Natural killer cell (primary cell): ENCODE data around the gene LBHD2. TPM values are rescaled to one million over a fixed set of nuclear protein-coding genes. Genes with fewer than 3 reads are reported as not detected.

Experiments
- ATAC-seq, 3 donors: fragments of 150-1000 bp in 2 of 3; fragments of 200-7000 bp in 1 of 3; cut with Tn5 transposase; 1 replicate in 1 of 3; 2 replicates in 2 of 3; pipeline ENCODE4 v1.10.0; 2021; ENCODE audit warnings: mild to moderate bottlenecking in 2 of 3, moderate library complexity in 2 of 3
- DNase-seq, 2 donors: peaks; one replicate each; pipeline versions ENCODE4 v3.0.0 to v3.0.0-alpha.2; 2013 to 2021; ENCODE audit warnings: mixed read lengths in 1 of 2
- H3K27ac ChIP-seq: one replicate; pipeline ENCODE4 v1.5.1; 2013; ENCODE audit warnings: mild to moderate bottlenecking, low read length
- H3K27me3 ChIP-seq: one replicate; pipeline ENCODE4 v1.6.1; 2013; ENCODE audit warnings: low read length; ENCODE audit not compliant: control insufficient read depth, insufficient read depth
- H3K36me3 ChIP-seq: one replicate; pipeline ENCODE4 v1.6.1; 2013; ENCODE audit warnings: low read length; ENCODE audit not compliant: control insufficient read depth, insufficient read depth
- H3K4me1 ChIP-seq: one replicate; pipeline ENCODE4 v1.6.1; 2013; ENCODE audit warnings: low read length; ENCODE audit not compliant: control insufficient read depth, insufficient read depth
- H3K4me3 ChIP-seq: one replicate; pipeline ENCODE4 v1.5.1; 2013; ENCODE audit warnings: low read length
- H3K9me3 ChIP-seq: one replicate; pipeline ENCODE4 v1.6.1; 2013; ENCODE audit warnings: low read length; ENCODE audit not compliant: control insufficient read depth, insufficient read depth
- H3K27ac Mint-ChIP-seq, 2 donors: one replicate each; pipeline ENCODE4 v1.8.0; 2022; ENCODE audit warnings: mild to moderate bottlenecking in 2 of 2, mixed read lengths in 2 of 2, moderate library complexity in 1 of 2
- H3K27me3 Mint-ChIP-seq, 2 donors: one replicate each; pipeline ENCODE4 v1.8.0; 2022; ENCODE audit warnings: low read depth in 2 of 2, mixed read lengths in 2 of 2
- H3K36me3 Mint-ChIP-seq: one replicate; pipeline ENCODE4 v1.8.0; 2022; ENCODE audit warnings: mixed read lengths
- H3K4me1 Mint-ChIP-seq, 2 donors: one replicate each; pipeline ENCODE4 v1.8.0; 2022; ENCODE audit warnings: mixed read lengths in 2 of 2
- H3K4me3 Mint-ChIP-seq: one replicate; pipeline ENCODE4 v1.8.0; 2022; ENCODE audit warnings: mild to moderate bottlenecking, moderate library complexity, mixed read lengths
- H3K9me3 Mint-ChIP-seq, 2 donors: one replicate each; pipeline ENCODE4 v1.8.0; 2022; ENCODE audit warnings: mixed read lengths in 2 of 2
- WGBS: methylation state at CpG from one replicate; pipeline ENCODE4 v1.1.7; 2013; ENCODE audit warnings: missing lambda C conversion rate; ENCODE audit not compliant: insufficient coverage; 5-methylcytosine and 5-hydroxymethylcytosine counted together
- intact Hi-C: fragments of 100-400 bp; cut with micrococcal nuclease; formaldehyde crosslinking; loops from one replicate; pipeline ENCODE4 v1.14.2; 2022
- total RNA-seq, 4 donors: library from RNA; stranded (reverse); fragments of 120-200 nt in 1 of 4; gene quantifications; one replicate each; pipeline versions ENCODE4 v1.2.3 to v1.2.4, GENCODE V29; 2013 to 2022
- TF ChIP-seq, protein P1 (sequence below): fragments of 200-600 bp; IDR thresholded peaks from one replicate; pipeline ENCODE4 v1.8.0; 2022; ENCODE audit warnings: antibody characterized with exemption

Gene LBHD2
- total RNA-seq, 3 donors from 2014 or later (not counting 1 experiment from before 2014, with no cell fraction given): not detected

DNA sequence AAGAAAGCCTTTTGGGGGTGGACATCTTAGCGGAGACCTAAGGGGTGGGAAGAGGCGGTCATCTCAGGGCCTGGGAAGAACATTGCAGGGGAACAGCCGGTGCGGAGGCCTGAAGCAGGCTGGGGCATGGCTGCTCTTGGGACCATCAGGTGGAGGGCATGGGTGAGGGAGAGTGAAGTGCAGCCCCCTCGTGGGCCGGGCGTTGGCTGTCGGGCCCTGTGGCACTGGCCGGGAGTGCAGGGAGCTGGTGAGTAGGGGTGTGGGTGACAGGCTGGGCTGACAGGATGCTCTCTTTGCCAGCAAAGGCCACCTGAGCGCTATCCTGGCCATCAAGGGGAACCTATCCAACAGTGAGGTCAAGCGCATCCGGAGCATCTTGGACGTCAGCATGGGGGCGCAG, 50.9 kb downstream of the LBHD2 start:
- no peaks in the 10 kb centered on the region for H3K36me3 ChIP-seq
- H3K4me3 Mint-ChIP-seq: no peak overlapping the region
- TF ChIP-seq, protein P1, sequence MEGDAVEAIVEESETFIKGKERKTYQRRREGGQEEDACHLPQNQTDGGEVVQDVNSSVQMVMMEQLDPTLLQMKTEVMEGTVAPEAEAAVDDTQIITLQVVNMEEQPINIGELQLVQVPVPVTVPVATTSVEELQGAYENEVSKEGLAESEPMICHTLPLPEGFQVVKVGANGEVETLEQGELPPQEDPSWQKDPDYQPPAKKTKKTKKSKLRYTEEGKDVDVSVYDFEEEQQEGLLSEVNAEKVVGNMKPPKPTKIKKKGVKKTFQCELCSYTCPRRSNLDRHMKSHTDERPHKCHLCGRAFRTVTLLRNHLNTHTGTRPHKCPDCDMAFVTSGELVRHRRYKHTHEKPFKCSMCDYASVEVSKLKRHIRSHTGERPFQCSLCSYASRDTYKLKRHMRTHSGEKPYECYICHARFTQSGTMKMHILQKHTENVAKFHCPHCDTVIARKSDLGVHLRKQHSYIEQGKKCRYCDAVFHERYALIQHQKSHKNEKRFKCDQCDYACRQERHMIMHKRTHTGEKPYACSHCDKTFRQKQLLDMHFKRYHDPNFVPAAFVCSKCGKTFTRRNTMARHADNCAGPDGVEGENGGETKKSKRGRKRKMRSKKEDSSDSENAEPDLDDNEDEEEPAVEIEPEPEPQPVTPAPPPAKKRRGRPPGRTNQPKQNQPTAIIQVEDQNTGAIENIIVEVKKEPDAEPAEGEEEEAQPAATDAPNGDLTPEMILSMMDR: no peak
- H3K4me3 ChIP-seq: no peak overlapping the region
- no peak overlapping the region for H3K27ac ChIP-seq
- no peaks in the 10 kb centered on the region for H3K9me3 ChIP-seq
- WGBS: 93% methylated on average over 14 of the region's 14 CpGs
- intact Hi-C loops: no loop called here
- no peaks in the 10 kb centered on the region for H3K27me3 ChIP-seq
- no peak for DNase-seq
- no peak for ATAC-seq
- H3K27me3 Mint-ChIP-seq: peaks cover 4 to 12% of the 10 kb centered on the region in 2 donors
- H3K9me3 Mint-ChIP-seq: no peaks in the 10 kb centered on the region
- H3K27ac Mint-ChIP-seq: no peak overlapping the region
- H3K4me1 ChIP-seq: no peaks in the 10 kb centered on the region
- H3K4me1 Mint-ChIP-seq: peaks cover 0 to 4% of the 10 kb centered on the region in 2 donors
- H3K36me3 Mint-ChIP-seq: no peaks in the 10 kb centered on the region

DNA sequence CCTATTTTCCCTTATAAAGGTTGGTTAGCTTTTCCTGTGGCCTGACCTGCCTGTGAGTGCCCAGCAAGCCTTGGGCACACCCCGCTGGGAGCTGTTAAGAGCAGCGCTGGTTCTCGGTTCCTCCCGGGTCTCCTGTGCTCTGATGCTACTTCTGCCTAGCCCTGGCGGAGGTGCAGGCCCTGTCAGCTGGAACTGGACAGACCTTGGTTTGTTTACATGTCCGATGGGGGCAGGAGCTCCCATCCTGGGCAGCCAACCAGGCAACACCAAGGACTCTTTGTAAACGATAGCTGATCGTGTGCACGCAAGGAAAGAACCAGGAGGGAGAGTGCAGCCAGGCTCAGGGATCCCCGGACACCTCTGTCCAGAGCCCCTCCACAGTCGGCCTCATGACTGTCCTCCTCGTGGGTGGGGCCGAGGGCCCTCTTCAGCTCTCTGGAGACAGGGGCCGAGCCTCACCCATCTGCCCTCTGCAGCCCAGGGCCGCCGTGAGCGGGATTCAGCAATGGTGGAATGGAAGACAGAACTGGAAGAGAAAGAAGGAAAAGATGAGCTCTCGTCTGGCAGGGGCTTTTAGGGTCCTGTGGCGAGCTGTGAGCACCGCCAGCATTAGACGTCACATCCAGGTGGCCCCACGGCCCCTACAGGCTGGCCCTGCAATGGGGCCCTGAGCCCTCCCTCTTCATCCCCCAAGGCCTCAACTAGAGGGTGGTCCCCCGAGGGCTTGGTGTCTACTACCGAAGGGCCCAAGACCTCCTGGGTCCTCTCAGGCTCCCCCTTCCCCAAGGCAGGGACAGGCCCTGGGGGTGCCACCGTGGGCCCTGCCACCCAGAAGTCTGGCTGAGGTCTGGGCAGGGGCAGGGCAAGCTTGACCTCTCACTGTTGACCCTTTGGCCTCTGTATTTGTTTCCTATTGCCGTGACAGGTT, 51.6 kb downstream of the LBHD2 start:
- no peak overlapping the region for H3K4me3 ChIP-seq
- no peak for DNase-seq
- ATAC-seq: no peak
- intact Hi-C loops: no loop called here
- no peak overlapping the region for H3K27ac ChIP-seq
- H3K9me3 Mint-ChIP-seq: no peaks in the 10 kb centered on the region
- no peaks in the 10 kb centered on the region for H3K9me3 ChIP-seq
- H3K36me3 ChIP-seq: no peaks in the 10 kb centered on the region
- H3K27me3 ChIP-seq: no peaks in the 10 kb centered on the region
- H3K27me3 Mint-ChIP-seq: peaks cover 11 to 12% of the 10 kb centered on the region in 2 donors
- H3K4me1 Mint-ChIP-seq: peaks cover 2 to 8% of the 10 kb centered on the region in 2 donors
- TF ChIP-seq, protein P1: no peak
- 90% methylated on average over 26 of the region's 26 CpGs for WGBS
- no peak overlapping the region for H3K4me3 Mint-ChIP-seq
- peaks cover under 1% of the 10 kb centered on the region for H3K4me1 ChIP-seq
- no peak overlapping the region for H3K27ac Mint-ChIP-seq
- no peaks in the 10 kb centered on the region for H3K36me3 Mint-ChIP-seq

DNA sequence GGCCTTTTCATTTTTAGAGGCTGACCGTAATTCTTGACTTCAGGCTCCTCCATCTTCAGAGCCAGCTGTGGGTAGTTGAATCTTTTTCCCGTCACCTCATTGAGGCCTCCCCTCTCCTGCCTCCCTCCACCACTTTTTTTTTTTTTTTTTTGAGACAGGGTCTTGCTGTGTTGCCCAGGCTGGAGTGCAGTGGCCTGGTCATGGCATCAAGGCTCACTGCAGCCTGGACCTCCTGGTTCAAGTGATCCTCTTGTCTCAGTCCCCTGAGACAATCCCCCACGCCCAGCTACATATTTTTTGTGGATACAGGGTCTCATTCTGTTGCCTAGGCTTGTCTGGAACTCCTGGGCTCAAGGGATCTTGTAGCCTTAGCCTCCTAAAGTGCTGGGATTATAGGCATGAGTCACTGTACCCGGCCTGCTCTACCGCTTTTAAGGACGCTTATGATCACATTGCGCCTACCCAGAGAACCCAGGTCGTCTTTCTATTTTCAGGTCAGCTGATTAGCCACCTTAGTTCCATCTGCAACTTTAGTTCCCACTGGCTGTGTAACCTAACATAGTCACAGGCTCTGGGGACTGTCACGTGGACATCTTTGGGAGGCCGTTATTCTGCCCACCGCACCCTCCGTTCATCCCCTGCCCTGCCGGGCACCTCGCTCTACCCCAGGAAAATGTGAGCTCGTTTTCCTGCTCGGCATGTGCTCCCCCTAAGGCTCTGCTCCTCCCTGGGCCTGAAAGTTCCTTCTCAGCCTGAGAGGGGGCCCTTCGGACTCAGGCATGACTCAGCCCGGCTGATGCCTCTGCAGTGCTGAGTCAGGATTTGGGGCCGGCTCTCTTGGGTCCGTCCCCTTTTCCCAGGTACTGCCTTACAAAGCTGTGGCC, 52.6 kb downstream of the LBHD2 start:
- peaks cover 12 to 15% of the 10 kb centered on the region in 2 donors for H3K4me1 Mint-ChIP-seq
- Histone ChIP-seq H3K36me3 (no peaks in the 10 kb centered on the region), H3K4me3 (no peak overlapping the region), H3K4me1 (peaks cover 9% of the 10 kb centered on the region), H3K9me3 (no peaks in the 10 kb centered on the region), H3K27ac (no peak overlapping the region), H3K27me3 (no peaks in the 10 kb centered on the region)
- peak overlapping the region in 1 of 2 donors; percentile 54 for H3K27ac Mint-ChIP-seq
- intact Hi-C loops: no loop called here
- H3K9me3 Mint-ChIP-seq: no peaks in the 10 kb centered on the region
- no peak overlapping the region for H3K4me3 Mint-ChIP-seq
- H3K27me3 Mint-ChIP-seq: peaks cover 15 to 16% of the 10 kb centered on the region in 2 donors
- ATAC-seq (peak in 2 of 3 donors; percentile 28 to 44), DNase-seq (no peak)
- TF ChIP-seq, protein P1: no peak
- no peaks in the 10 kb centered on the region for H3K36me3 Mint-ChIP-seq
- WGBS: 60% methylated on average over 19 of the region's 20 CpGs
